HEK293 (cell line): ENCODE results near the gene FTHL17.

ENCODE experiments used
- CTCF ChIP-seq: fragments of 450-650 bp; formaldehyde crosslinking; IDR thresholded peaks from 2 replicates; pipeline ENCODE4 v1.5.1; 2016; ENCODE audit warnings: missing biosample characterization, missing genetic modification characterization
- FEZF1 ChIP-seq: fragments of 450-650 bp; formaldehyde crosslinking; IDR thresholded peaks from 2 replicates; pipeline ENCODE4 v1.5.1; 2016; ENCODE audit warnings: missing biosample characterization, missing genetic modification characterization

GRCh38 chrX:31091819-31092218, 20.0 kb upstream of the FTHL17 start:
- TF ChIP-seq FEZF1 (no peak), CTCF (tag by site-specific recombination) (no peak)
